HepG2 (cell line): Measurements from ENCODE around the gene SHC1. TPM values are rescaled to one million over a fixed set of nuclear protein-coding genes. Genes with fewer than 3 reads are reported as not detected.

Source experiments
- EP300 ChIP-seq, 3 experiments: sonication (generic) in 1 of 3; formaldehyde crosslinking in 1 of 3; IDR thresholded peaks; 2 replicates each; pipeline versions ENCODE4 v1.5.1 to v1.6.1; 2011 to 2020; ENCODE audit warnings: low read depth in 2 of 3, low read length in 2 of 3, borderline replicate concordance in 1 of 3, improper control_type of control experiment in 1 of 3, mild to moderate bottlenecking in 1 of 3, missing genetic modification reagents in 1 of 3, moderate library complexity in 1 of 3
- FOXO4 ChIP-seq: sonication (generic); formaldehyde crosslinking; conservative IDR thresholded peaks from 2 replicates; pipeline ENCODE4 v1.8.1; 2023; ENCODE audit warnings: missing genetic modification reagents
- GABPB1 ChIP-seq: IDR thresholded peaks from 2 replicates; pipeline ENCODE4 v1.6.1; 2016; ENCODE audit warnings: mild to moderate bottlenecking, missing genetic modification reagents, moderate library complexity, missing compliant biosample characterization
- GMEB2 ChIP-seq: IDR thresholded peaks from 2 replicates; pipeline ENCODE4 v1.6.1; 2016; ENCODE audit warnings: missing biosample characterization, missing genetic modification reagents, low read depth
- HDAC6 ChIP-seq: fragments of 200-600 bp; sonication (generic); IDR thresholded peaks from 2 replicates; pipeline ENCODE4 v1.7.0; 2017; ENCODE audit warnings: mild to moderate bottlenecking, antibody characterized with exemption, low read length, low read depth
- ZBTB49 ChIP-seq: sonication (generic); formaldehyde crosslinking; IDR thresholded peaks from 2 replicates; pipeline ENCODE4 v1.4.0; 2020; ENCODE audit warnings: missing genetic modification reagents, borderline replicate concordance
- polyA plus RNA-seq, 8 experiments: library from polyadenylated mRNA; depleted of rRNA in 3 of 8; stranded (reverse) in 7 of 8; unstranded in 1 of 8; fragments of >200 nt; fragmentation: Illumina TruSeq in 4 of 8; extraction: Trizol in 4 of 8; gene quantifications; 2 replicates each; pipeline versions ENCODE4 v1.2.1 to v1.2.3, GENCODE V29; 2011 to 2016; ENCODE audit warnings: low read depth in 4 of 8, missing spikeins in 1 of 8, mixed read lengths in 1 of 8; ENCODE audit not compliant: insufficient read depth in 1 of 8
- total RNA-seq, 5 experiments: library from RNA; depleted of rRNA; stranded (reverse); fragments of >200 nt; fragmentation: Illumina TruSeq; extraction: Trizol; gene quantifications; 2 replicates each; pipeline ENCODE4 v1.2.3, GENCODE V29; 2016; ENCODE audit warnings: low read depth in 1 of 5
- TF ChIP-seq, protein P1 (sequence below): sonication (generic); formaldehyde crosslinking; IDR thresholded peaks from 2 replicates; pipeline ENCODE4 v1.4.0; 2020; ENCODE audit warnings: missing genetic modification reagents
- TF ChIP-seq, protein P2 (sequence below): sonication (generic); formaldehyde crosslinking; IDR thresholded peaks from 2 replicates; pipeline ENCODE4 v1.5.0; 2020; ENCODE audit warnings: mild to moderate bottlenecking, missing genetic modification reagents
- TF ChIP-seq, protein P3 (sequence below): sonication (generic); formaldehyde crosslinking; IDR thresholded peaks from 2 replicates; pipeline ENCODE4 v1.9.0; 2021; ENCODE audit warnings: mild to moderate bottlenecking, missing genetic modification reagents

Gene SHC1
- total and polyA plus RNA-seq, 2 of the 13 experiments (the other 11 are each of a cell fraction or from before 2014, with no cell fraction given) = 52.0 to 137 TPM

DNA sequence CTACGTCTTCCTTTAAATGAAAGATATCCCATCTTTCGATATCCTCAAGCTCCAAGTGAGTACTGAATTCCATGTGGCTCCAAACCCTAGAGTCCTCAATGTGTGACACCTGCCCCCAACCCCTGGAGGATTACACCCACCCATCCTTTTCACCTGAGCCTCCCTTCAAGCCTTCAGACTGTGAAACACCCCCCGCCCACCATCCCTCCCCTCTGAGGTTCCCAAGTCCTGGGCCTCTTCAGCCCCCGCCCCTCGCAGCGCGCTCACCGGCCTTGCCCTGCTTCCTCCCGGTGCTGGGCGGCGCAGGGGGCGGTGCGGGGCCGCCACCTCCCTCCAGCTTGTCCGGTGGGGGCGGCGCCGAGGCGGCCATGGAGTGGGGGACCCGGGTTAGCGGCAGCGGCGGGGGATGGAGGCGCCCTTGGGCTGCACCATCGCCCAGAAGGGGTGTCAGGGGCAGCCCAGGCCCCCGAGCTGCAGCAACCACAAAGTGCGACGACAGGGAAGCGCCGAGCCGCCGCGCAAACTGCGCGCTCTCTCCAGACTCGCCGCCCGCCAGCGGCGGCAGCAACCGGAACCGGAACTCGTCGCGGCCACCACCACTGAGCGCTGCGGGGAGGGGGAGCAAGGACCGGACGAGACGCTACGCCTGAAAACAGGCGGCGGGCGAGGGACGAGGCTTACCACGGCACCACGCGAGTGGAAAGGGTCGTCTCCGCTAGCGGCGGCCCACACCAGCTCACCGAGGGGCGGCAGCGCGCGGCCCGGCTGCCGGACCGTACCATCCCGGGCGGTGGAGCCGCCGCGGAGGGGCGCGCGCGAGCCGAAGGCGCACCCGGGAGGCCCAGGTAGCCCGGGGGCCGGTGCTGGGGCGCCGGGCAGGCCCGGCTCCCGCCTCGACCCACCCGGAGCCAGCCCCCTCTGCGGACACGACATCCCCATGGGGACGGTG is 9.1 kb downstream of the SHC1 start, which contains the start of gene PYGO2 (continued):
- TF ChIP-seq, protein P1, sequence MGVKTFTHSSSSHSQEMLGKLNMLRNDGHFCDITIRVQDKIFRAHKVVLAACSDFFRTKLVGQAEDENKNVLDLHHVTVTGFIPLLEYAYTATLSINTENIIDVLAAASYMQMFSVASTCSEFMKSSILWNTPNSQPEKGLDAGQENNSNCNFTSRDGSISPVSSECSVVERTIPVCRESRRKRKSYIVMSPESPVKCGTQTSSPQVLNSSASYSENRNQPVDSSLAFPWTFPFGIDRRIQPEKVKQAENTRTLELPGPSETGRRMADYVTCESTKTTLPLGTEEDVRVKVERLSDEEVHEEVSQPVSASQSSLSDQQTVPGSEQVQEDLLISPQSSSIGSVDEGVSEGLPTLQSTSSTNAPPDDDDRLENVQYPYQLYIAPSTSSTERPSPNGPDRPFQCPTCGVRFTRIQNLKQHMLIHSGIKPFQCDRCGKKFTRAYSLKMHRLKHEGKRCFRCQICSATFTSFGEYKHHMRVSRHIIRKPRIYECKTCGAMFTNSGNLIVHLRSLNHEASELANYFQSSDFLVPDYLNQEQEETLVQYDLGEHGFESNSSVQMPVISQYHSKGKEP (CRISPR knock-in tag) = no peak
- TF ChIP-seq GABPB1 (CRISPR knock-in tag) = peak; percentile 96
- TF ChIP-seq, protein P2, sequence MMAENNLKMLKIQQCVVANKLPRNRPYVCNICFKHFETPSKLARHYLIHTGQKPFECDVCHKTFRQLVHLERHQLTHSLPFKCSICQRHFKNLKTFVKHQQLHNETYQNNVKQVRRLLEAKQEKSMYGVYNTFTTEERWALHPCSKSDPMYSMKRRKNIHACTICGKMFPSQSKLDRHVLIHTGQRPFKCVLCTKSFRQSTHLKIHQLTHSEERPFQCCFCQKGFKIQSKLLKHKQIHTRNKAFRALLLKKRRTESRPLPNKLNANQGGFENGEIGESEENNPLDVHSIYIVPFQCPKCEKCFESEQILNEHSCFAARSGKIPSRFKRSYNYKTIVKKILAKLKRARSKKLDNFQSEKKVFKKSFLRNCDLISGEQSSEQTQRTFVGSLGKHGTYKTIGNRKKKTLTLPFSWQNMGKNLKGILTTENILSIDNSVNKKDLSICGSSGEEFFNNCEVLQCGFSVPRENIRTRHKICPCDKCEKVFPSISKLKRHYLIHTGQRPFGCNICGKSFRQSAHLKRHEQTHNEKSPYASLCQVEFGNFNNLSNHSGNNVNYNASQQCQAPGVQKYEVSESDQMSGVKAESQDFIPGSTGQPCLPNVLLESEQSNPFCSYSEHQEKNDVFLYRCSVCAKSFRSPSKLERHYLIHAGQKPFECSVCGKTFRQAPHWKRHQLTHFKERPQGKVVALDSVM (CRISPR knock-in tag) = peak; percentile 45; the same call in 1 of the 2 replicates
- TF ChIP-seq, protein P3, sequence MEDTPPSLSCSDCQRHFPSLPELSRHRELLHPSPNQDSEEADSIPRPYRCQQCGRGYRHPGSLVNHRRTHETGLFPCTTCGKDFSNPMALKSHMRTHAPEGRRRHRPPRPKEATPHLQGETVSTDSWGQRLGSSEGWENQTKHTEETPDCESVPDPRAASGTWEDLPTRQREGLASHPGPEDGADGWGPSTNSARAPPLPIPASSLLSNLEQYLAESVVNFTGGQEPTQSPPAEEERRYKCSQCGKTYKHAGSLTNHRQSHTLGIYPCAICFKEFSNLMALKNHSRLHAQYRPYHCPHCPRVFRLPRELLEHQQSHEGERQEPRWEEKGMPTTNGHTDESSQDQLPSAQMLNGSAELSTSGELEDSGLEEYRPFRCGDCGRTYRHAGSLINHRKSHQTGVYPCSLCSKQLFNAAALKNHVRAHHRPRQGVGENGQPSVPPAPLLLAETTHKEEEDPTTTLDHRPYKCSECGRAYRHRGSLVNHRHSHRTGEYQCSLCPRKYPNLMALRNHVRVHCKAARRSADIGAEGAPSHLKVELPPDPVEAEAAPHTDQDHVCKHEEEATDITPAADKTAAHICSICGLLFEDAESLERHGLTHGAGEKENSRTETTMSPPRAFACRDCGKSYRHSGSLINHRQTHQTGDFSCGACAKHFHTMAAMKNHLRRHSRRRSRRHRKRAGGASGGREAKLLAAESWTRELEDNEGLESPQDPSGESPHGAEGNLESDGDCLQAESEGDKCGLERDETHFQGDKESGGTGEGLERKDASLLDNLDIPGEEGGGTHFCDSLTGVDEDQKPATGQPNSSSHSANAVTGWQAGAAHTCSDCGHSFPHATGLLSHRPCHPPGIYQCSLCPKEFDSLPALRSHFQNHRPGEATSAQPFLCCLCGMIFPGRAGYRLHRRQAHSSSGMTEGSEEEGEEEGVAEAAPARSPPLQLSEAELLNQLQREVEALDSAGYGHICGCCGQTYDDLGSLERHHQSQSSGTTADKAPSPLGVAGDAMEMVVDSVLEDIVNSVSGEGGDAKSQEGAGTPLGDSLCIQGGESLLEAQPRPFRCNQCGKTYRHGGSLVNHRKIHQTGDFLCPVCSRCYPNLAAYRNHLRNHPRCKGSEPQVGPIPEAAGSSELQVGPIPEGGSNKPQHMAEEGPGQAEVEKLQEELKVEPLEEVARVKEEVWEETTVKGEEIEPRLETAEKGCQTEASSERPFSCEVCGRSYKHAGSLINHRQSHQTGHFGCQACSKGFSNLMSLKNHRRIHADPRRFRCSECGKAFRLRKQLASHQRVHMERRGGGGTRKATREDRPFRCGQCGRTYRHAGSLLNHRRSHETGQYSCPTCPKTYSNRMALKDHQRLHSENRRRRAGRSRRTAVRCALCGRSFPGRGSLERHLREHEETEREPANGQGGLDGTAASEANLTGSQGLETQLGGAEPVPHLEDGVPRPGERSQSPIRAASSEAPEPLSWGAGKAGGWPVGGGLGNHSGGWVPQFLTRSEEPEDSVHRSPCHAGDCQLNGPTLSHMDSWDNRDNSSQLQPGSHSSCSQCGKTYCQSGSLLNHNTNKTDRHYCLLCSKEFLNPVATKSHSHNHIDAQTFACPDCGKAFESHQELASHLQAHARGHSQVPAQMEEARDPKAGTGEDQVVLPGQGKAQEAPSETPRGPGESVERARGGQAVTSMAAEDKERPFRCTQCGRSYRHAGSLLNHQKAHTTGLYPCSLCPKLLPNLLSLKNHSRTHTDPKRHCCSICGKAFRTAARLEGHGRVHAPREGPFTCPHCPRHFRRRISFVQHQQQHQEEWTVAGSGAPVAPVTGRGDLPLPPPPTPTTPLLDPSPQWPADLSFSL (CRISPR knock-in tag) = no peak
- TF ChIP-seq EP300 (IDR thresholded peaks at IDR 0.05; ENCODE audit: low read depth in 2 of 2, low read length in 2 of 2) = 0 out of 4 replicates have a peak, but pooled peaks of 1 of the 2 experiments have one; percentile 3
- peak; percentile 73; the same call in 1 of the 2 replicates for TF ChIP-seq EP300 (CRISPR knock-in tag; IDR thresholded peaks at IDR 0.05; ENCODE audit: borderline replicate concordance)
- TF ChIP-seq FOXO4 (CRISPR knock-in tag) = 0 out of 2 replicates have a peak, but pooled peaks have one; percentile 53
- TF ChIP-seq HDAC6 = no peak
- no peak for TF ChIP-seq ZBTB49 (CRISPR knock-in tag)
- TF ChIP-seq GMEB2 = no peak
